ENCODE results near the gene HACD2.

- TF ChIP-seq CTCF (IDR thresholded peaks at IDR 0.05) (no peak), POLR2A (IDR thresholded peaks at IDR 0.05) (no peak)
Observed at GRCh38 chr3:123459862-123460261, 125.0 kb downstream of the HACD2 start.

All from testis (tissue), 2 donors.